A673 (cell line): ENCODE results near the gene C20orf173.

Source experiments
- CTCF ChIP-seq: fragments of 300-800, 200-600 bp; sonication (generic); conservative IDR thresholded peaks from 2 replicates; pipeline ENCODE4 v1.5.1; 2017; ENCODE audit warnings: low read depth, mild to moderate bottlenecking, antibody characterized with exemption, low read length, moderate library complexity, mixed read lengths
- EZH2 ChIP-seq: fragments of 200-600 bp; sonication (generic); IDR thresholded peaks from 2 replicates; pipeline ENCODE4 v1.6.1; 2017; ENCODE audit warnings: borderline replicate concordance, low read depth, mild to moderate bottlenecking, mixed read lengths, antibody characterized with exemption, low read length; ENCODE audit not compliant: poor library complexity, severe bottlenecking

GRCh38 chr20:35502352-35502751, 27.1 kb downstream of the C20orf173 start:
- TF ChIP-seq CTCF (no peak), EZH2 (no peak)
